ENCODE data around the gene RAB21. TPM values are rescaled to one million over a fixed set of nuclear protein-coding genes. Genes with fewer than 3 reads are reported as not detected.

Gene RAB21
- total and polyA plus RNA-seq, 4 donors, result 28.0 to 113 (median 64.4) TPM

DNA sequence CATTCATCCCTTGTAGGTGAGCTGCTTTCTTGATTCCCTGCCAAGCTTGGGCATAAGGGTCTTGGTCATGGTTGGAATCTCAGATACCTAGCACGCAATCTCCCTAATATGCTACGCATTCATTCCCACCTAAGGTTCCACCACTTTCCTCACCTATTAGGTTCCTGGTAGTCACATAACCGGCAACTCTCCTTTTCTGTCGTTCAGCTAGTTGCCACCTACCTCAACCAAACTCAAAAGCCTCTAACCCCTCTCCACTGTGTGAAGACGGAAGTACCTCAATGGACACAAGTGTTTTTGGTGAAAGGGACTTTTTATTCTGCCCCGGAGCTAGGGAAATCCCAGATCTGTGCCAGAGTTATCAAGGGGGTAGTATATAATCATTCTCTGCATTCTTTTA lies 83.6 kb downstream of the RAB21 start:
- H3K4me1 ChIP-seq (ENCODE audit: control insufficient read depth in 1 of 2, insufficient read depth in 2 of 2, low read length in 2 of 2), result peaks cover 0 to 8% of the 10 kb centered on the region in 2 donors
- peak overlapping the region in 1 of 2 donors; percentile 35 for H3K27ac ChIP-seq (ENCODE audit: low read depth in 1 of 2, low read length in 2 of 2)
- no peak for ATAC-seq (ENCODE audit: low FRiP score)
- no peak for DNase-seq
- intact Hi-C loops (cut with DNase I), result loop anchor here (10.0 kb wide), 1 partner anchor 83 kb away; the partner anchor contains the start of gene RAB21 (in 2 of the 2)
- H3K27me3 ChIP-seq (ENCODE audit: control insufficient read depth in 1 of 2, insufficient read depth in 2 of 2, low read length in 1 of 2), result no peaks in the 10 kb centered on the region
- no peaks in the 10 kb centered on the region for H3K36me3 ChIP-seq (ENCODE audit: control insufficient read depth in 1 of 2, insufficient read depth in 2 of 2, low read length in 1 of 2)
- H3K4me3 ChIP-seq (ENCODE audit: low read length in 2 of 2), result no peak overlapping the region
- H3K9me3 ChIP-seq (ENCODE audit: control insufficient read depth, low read length), result no peaks in the 10 kb centered on the region
- WGBS, 2 donors, result 94 to 95% methylated on average over 6 of the region's 6 CpGs

DNA sequence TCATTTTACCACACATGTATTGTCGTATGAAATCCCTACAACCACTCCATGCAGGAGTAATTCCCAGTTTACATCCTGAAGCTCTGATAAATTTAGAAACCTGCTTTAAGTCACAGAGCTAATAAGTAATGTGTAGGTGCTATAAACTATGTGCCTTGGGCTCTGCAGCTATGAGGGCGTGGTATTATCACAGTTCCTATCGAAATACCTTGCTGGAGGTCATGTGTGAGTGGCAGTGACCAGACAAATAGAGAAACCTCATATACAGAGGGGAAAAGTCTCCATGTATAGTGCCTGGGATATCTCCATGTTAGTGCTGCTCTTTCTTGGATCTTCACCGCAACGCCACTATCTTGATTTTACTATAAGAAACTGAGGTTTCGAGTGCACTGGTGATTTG lies 84.0 kb downstream of the RAB21 start:
- DNase-seq (no peak), ATAC-seq (ENCODE audit: low FRiP score) (no peak)
- H3K27me3 ChIP-seq (ENCODE audit: control insufficient read depth in 1 of 2, insufficient read depth in 2 of 2, low read length in 1 of 2), result no peaks in the 10 kb centered on the region
- H3K4me3 ChIP-seq (ENCODE audit: low read length in 2 of 2), result peak overlapping the region in 1 of 2 donors; percentile 55
- peak overlapping the region; percentile 65 to 96 for H3K27ac ChIP-seq (ENCODE audit: low read depth in 1 of 2, low read length in 2 of 2)
- H3K4me1 ChIP-seq (ENCODE audit: control insufficient read depth in 1 of 2, insufficient read depth in 2 of 2, low read length in 2 of 2), result peaks cover 0 to 8% of the 10 kb centered on the region in 2 donors
- no peaks in the 10 kb centered on the region for H3K9me3 ChIP-seq (ENCODE audit: control insufficient read depth, low read length)
- intact Hi-C loops (cut with DNase I), result loop anchor here (10.0 kb wide), 1 partner anchor 84 kb away; the partner anchor contains the start of gene RAB21 (in 2 of the 2)
- H3K36me3 ChIP-seq (ENCODE audit: control insufficient read depth in 1 of 2, insufficient read depth in 2 of 2, low read length in 1 of 2), result no peaks in the 10 kb centered on the region
- WGBS, 2 donors, result 96% methylated on average over 6 of the region's 6 CpGs

DNA sequence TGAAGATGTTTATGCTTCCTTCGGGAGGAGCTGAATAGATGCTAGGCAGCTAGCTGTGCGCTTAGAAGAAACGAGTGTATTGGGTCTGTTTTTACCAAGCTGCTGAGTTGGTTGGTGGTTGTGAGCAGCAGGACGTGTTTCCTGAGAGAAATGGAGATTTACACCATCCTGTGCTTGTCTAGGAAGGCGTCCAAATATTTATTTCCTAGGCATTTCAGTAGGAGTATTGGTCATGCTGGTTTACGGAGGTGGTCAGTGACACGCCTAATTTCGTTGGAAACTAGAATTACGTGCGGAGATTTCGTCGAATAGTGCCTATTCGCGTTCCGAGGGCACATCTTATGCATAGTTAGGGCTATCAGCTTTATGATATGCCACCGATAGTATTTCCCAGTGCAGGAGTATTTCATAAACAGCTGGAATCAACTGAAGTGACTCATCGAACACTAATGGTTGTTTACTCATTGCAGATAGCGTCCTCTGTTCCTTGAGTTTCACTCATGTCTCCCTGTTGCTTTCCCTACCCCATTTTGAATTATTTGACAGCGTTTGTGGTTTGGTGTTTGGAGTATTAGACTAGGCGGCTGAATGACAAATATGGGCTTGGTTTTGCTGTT lies 85.7 kb downstream of the RAB21 start:
- intact Hi-C loops (cut with DNase I), result loop anchor here in 1 of 2 donors (10.0 kb wide), 1 partner anchor 156 kb away; the partner anchor contains the start of gene TMEM19
- peaks cover 0 to 8% of the 10 kb centered on the region in 2 donors for H3K4me1 ChIP-seq (ENCODE audit: control insufficient read depth in 1 of 2, insufficient read depth in 2 of 2, low read length in 2 of 2)
- 1 to 2% methylated on average over 20 of the region's 20 CpGs for WGBS, 2 donors
- H3K36me3 ChIP-seq (ENCODE audit: control insufficient read depth in 1 of 2, insufficient read depth in 2 of 2, low read length in 1 of 2), result peaks cover 0 to 2% of the 10 kb centered on the region in 2 donors
- ATAC-seq (ENCODE audit: low FRiP score) (peak; percentile 60), DNase-seq (no peak)
- H3K27ac ChIP-seq (ENCODE audit: low read depth in 1 of 2, low read length in 2 of 2), result peak overlapping the region; percentile 50 to 94
- H3K27me3 ChIP-seq (ENCODE audit: control insufficient read depth in 1 of 2, insufficient read depth in 2 of 2, low read length in 1 of 2), result no peaks in the 10 kb centered on the region
- peak overlapping the region; percentile 91 to 97 for H3K4me3 ChIP-seq (ENCODE audit: low read length in 2 of 2)
- H3K9me3 ChIP-seq (ENCODE audit: control insufficient read depth, low read length), result no peaks in the 10 kb centered on the region

DNA sequence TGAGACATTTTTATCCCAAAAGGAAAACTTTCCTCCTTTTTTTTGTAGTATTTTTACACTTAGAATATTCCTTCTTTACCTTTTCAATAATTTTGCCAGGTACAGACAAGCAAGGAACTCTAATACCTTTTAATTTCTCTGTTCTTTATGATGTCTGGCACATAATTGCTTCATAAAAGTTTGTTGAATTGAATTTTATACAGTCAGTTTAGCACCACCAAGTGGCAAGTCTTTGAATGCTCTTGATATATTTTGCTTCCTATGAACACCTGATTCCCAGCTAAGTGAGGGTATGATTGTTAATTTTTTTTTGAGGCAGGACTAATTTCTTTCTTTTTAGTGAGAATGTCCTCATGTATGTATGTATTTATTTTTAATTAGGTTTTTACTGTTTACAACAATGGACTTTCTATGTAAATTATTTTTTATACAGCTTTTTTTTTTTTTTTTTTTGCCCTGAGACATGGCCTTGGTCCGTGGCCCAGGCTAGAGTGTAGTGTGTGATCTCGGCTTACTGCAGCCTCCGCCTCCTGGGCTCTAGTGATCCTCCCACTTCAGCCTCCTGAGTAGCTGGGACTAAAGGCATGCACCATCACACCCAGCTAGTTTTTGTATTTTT lies 91.8 kb downstream of the RAB21 start:
- DNase-seq (no peak), ATAC-seq (ENCODE audit: low FRiP score) (no peak)
- Histone ChIP-seq H3K4me3 (ENCODE audit: low read length in 2 of 2) (no peak overlapping the region), H3K9me3 (ENCODE audit: control insufficient read depth, low read length) (no peaks in the 10 kb centered on the region), H3K36me3 (ENCODE audit: control insufficient read depth in 1 of 2, insufficient read depth in 2 of 2, low read length in 1 of 2) (peaks cover 0 to 2% of the 10 kb centered on the region in 2 donors), H3K27me3 (ENCODE audit: control insufficient read depth in 1 of 2, insufficient read depth in 2 of 2, low read length in 1 of 2) (no peaks in the 10 kb centered on the region), H3K4me1 (ENCODE audit: control insufficient read depth in 1 of 2, insufficient read depth in 2 of 2, low read length in 2 of 2) (no peaks in the 10 kb centered on the region), H3K27ac (ENCODE audit: low read depth in 1 of 2, low read length in 2 of 2) (no peak overlapping the region)
- 59 to 76% methylated on average over 3 of the region's 3 CpGs for WGBS, 2 donors
- intact Hi-C loops (cut with DNase I), result loop anchor here in 1 of 2 donors (10.0 kb wide), 1 partner anchor 162 kb away; the partner anchor contains the start of gene TMEM19

DNA sequence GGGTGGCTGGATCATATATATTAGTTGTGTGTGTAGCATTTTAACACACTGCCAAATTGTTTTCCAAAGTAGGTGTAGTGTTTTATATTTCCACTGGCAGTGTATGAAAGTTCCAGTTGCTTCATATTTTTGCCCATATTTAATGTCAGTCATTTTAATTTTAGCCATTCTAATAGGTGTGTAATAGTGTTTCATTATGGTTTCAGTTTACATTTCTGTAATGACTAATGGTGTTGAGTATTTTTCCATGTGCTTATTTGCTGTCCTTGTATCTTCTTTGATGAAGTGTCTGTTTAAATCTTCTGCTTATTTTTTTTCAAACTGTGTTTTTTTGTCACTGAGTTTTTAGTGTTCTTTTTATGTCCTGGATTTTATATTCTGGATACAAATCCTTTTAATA lies 93.5 kb downstream of the RAB21 start:
- H3K9me3 ChIP-seq (ENCODE audit: control insufficient read depth, low read length), result no peaks in the 10 kb centered on the region
- no peaks in the 10 kb centered on the region for H3K27me3 ChIP-seq (ENCODE audit: control insufficient read depth in 1 of 2, insufficient read depth in 2 of 2, low read length in 1 of 2)
- H3K4me3 ChIP-seq (ENCODE audit: low read length in 2 of 2), result no peak overlapping the region
- ATAC-seq (ENCODE audit: low FRiP score), result no peak
- DNase-seq, result no peak
- no peak overlapping the region for H3K27ac ChIP-seq (ENCODE audit: low read depth in 1 of 2, low read length in 2 of 2)
- intact Hi-C loops (cut with DNase I), result loop anchor here in 1 of 2 donors (10.0 kb wide), 1 partner anchor 163 kb away; the partner anchor contains the start of gene TMEM19
- peaks cover 0 to 2% of the 10 kb centered on the region in 2 donors for H3K36me3 ChIP-seq (ENCODE audit: control insufficient read depth in 1 of 2, insufficient read depth in 2 of 2, low read length in 1 of 2)
- no peaks in the 10 kb centered on the region for H3K4me1 ChIP-seq (ENCODE audit: control insufficient read depth in 1 of 2, insufficient read depth in 2 of 2, low read length in 2 of 2)

DNA sequence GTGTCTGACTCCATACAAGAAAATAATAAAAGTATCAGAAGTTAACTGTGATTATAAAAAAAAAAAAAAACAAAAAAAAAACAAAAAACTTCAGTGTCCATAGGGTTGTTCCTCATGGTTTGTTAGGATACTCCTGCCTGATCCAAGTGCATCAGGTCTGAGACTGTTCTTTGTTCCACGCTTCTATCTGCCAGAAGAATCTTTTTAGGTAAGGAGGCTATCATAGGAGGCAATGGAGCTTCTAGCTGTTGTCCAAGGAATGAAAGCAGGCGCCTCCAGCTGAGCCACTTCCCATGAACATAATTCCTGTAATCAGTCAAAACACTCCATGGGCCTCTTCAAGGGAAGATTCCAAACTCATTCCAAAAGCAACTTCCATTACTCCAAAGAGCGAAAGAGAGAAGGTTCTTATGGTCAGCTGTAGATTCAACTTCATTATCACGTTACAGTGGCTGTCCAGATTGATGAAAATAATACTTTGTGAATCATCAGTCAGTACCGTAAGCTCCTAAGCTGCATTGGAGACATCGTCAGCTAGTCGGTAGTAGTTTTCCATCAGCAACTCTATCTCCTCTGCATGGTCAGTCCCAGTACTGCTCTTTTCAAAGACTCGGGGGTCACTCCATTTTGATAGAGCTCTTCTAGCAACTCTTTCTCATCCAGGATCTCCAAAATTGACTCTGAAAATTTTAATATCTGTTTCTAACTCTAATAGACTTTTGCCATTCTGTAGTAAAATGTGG lies 94.6 kb downstream of the RAB21 start:
- Histone ChIP-seq H3K4me3 (ENCODE audit: low read length in 2 of 2) (no peak overlapping the region), H3K36me3 (ENCODE audit: control insufficient read depth in 1 of 2, insufficient read depth in 2 of 2, low read length in 1 of 2) (no peaks in the 10 kb centered on the region), H3K27ac (ENCODE audit: low read depth in 1 of 2, low read length in 2 of 2) (no peak overlapping the region), H3K4me1 (ENCODE audit: control insufficient read depth in 1 of 2, insufficient read depth in 2 of 2, low read length in 2 of 2) (no peaks in the 10 kb centered on the region), H3K27me3 (ENCODE audit: control insufficient read depth in 1 of 2, insufficient read depth in 2 of 2, low read length in 1 of 2) (no peaks in the 10 kb centered on the region), H3K9me3 (ENCODE audit: control insufficient read depth, low read length) (no peaks in the 10 kb centered on the region)
- DNase-seq (no peak), ATAC-seq (ENCODE audit: low FRiP score) (no peak)
- intact Hi-C loops (cut with DNase I), result loop anchor here in 1 of 2 donors (10.0 kb wide), 1 partner anchor 164 kb away; the partner anchor contains the start of gene TMEM19
- WGBS, 2 donors, result 90 to 93% methylated on average over 8 of the region's 8 CpGs

Other genes starting within 250 kb of the RAB21 start
- gene ZFC3H1, start 91.0 kb upstream of the RAB21 start, total RNA-seq, result 10 to 100 TPM; 71.7 to 95.3 TPM
- gene ZFC3H1, start 91.0 kb upstream of the RAB21 start, polyA plus RNA-seq, result 10 to 100 TPM in 1 of 2 donors, 1 to 10 TPM in 1; 8.0 to 27.0 TPM
- gene THAP2, start 90.6 kb upstream of the RAB21 start, total RNA-seq, result 1 to 10 TPM; 4.3 to 6.0 TPM
- 1 to 10 TPM in 1 of 2 donors, under 1 TPM in 1; 1.00 to 1.5 TPM for gene THAP2, start 90.6 kb upstream of the RAB21 start, polyA plus RNA-seq
- gene TMEM19, start 68.8 kb upstream of the RAB21 start, total RNA-seq, result 10 to 100 TPM; 17.6 to 22.8 TPM
- gene TMEM19, start 68.8 kb upstream of the RAB21 start, polyA plus RNA-seq, result 10 to 100 TPM; 13.6 to 13.9 TPM
- 10 to 100 TPM; 47.7 to 76.9 TPM for gene TBC1D15, start 84.9 kb downstream of the RAB21 start, total RNA-seq
- 10 to 100 TPM; 26.0 to 31.2 TPM for gene TBC1D15, start 84.9 kb downstream of the RAB21 start, polyA plus RNA-seq
- gene TPH2, start 184.0 kb downstream of the RAB21 start, total RNA-seq, result not detected
- gene TPH2, start 184.0 kb downstream of the RAB21 start, polyA plus RNA-seq, result not detected

Measured in aorta (tissue), 5 donors.